Measurements from ENCODE around the gene MAPK8IP3. TPM values are rescaled to one million over a fixed set of nuclear protein-coding genes. Genes with fewer than 3 reads are reported as not detected.

The MAPK8IP3 gene
- polyA plus RNA-seq, 2 donors: 21.6 to 73.8 TPM

DNA sequence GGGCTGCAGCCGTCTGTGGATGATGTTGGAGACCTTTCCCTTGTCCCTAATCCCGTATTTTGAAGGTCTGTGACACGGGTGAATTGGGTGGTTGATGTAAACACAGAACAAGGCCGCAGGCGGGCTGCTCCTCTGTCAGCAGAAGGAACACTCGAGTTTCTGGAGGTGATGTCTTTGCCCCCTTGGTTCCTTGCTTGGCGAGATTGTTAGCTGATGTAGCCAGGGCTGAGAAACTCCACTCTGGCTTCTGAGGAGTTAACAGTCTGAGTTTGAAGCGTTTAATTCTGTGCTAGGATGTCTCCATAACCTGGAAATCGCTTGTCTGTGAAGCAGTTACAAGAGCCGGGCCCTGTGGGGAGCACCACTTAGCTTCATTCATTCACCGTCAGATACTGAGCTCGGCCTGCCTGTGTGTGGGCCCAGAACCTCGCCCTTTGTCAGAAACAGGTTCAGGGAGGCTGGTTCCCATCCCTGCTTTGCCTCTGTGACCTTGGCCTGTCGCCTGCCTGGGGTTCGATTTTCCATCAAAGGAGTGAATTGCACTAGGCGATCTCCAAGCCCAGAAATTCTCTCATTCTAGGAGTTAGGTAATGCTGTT is 1.3 kb downstream of the MAPK8IP3 start:
- H3K4me1 ChIP-seq (ENCODE audit: control insufficient read depth in 2 of 2, insufficient read depth in 2 of 2, low read length in 1 of 2): peaks cover 3 to 8% of the 10 kb centered on the region in 2 donors
- H3K9me3 ChIP-seq (ENCODE audit: control insufficient read depth in 2 of 2, insufficient read depth in 1 of 2, low read depth in 1 of 2, low read length in 1 of 2): no peaks in the 10 kb centered on the region
- 13 to 15% methylated on average over 16 of the region's 16 CpGs for WGBS, 2 donors
- H3K27ac ChIP-seq (ENCODE audit: low read depth in 2 of 2, low read length in 1 of 2): peak overlapping the region; percentile 82 to 88
- no peaks in the 10 kb centered on the region for H3K27me3 ChIP-seq (ENCODE audit: control insufficient read depth in 1 of 2, insufficient read depth in 2 of 2, low read length in 2 of 2)
- H3K36me3 ChIP-seq (ENCODE audit: control insufficient read depth in 2 of 2, insufficient read depth in 2 of 2, low read length in 1 of 2): peaks cover 0 to 3% of the 10 kb centered on the region in 2 donors
- peak overlapping the region; percentile 33 to 71 for H3K4me3 ChIP-seq (ENCODE audit: low read depth in 1 of 2, low read length in 2 of 2)

GRCh38 chr16:1708083-1708767 is 2.2 kb downstream of the MAPK8IP3 start:
- Histone ChIP-seq H3K4me1 (ENCODE audit: control insufficient read depth in 2 of 2, insufficient read depth in 2 of 2, low read length in 1 of 2) (peaks cover 6% of the 10 kb centered on the region in 2 donors), H3K4me3 (ENCODE audit: low read depth in 1 of 2, low read length in 2 of 2) (no peak overlapping the region), H3K27ac (ENCODE audit: low read depth in 2 of 2, low read length in 1 of 2) (no peak overlapping the region), H3K36me3 (ENCODE audit: control insufficient read depth in 2 of 2, insufficient read depth in 2 of 2, low read length in 1 of 2) (peaks cover 0 to 1% of the 10 kb centered on the region in 2 donors), H3K27me3 (ENCODE audit: control insufficient read depth in 1 of 2, insufficient read depth in 2 of 2, low read length in 2 of 2) (no peaks in the 10 kb centered on the region), H3K9me3 (ENCODE audit: control insufficient read depth in 2 of 2, insufficient read depth in 1 of 2, low read depth in 1 of 2, low read length in 1 of 2) (no peaks in the 10 kb centered on the region)
- 84 to 90% methylated on average over 18 of the region's 18 CpGs for WGBS, 2 donors

- Histone ChIP-seq H3K27ac (ENCODE audit: low read depth in 2 of 2, low read length in 1 of 2) (no peak overlapping the region), H3K27me3 (ENCODE audit: control insufficient read depth in 1 of 2, insufficient read depth in 2 of 2, low read length in 2 of 2) (no peaks in the 10 kb centered on the region), H3K4me3 (ENCODE audit: low read depth in 1 of 2, low read length in 2 of 2) (no peak overlapping the region), H3K36me3 (ENCODE audit: control insufficient read depth in 2 of 2, insufficient read depth in 2 of 2, low read length in 1 of 2) (peaks cover 0 to 1% of the 10 kb centered on the region in 2 donors), H3K9me3 (ENCODE audit: control insufficient read depth in 2 of 2, insufficient read depth in 1 of 2, low read depth in 1 of 2, low read length in 1 of 2) (no peaks in the 10 kb centered on the region), H3K4me1 (ENCODE audit: control insufficient read depth in 2 of 2, insufficient read depth in 2 of 2, low read length in 1 of 2) (peaks cover 6 to 7% of the 10 kb centered on the region in 2 donors)
- WGBS, 2 donors: 76 to 82% methylated on average over 13 of the region's 13 CpGs
These were observed 2.8 kb downstream of the MAPK8IP3 start for GRCh38 chr16:1708768-1709180.

GRCh38 chr16:1709356-1709755 is 3.4 kb downstream of the MAPK8IP3 start:
- Histone ChIP-seq H3K9me3 (ENCODE audit: control insufficient read depth in 2 of 2, insufficient read depth in 1 of 2, low read depth in 1 of 2, low read length in 1 of 2) (no peaks in the 10 kb centered on the region), H3K27me3 (ENCODE audit: control insufficient read depth in 1 of 2, insufficient read depth in 2 of 2, low read length in 2 of 2) (no peaks in the 10 kb centered on the region), H3K4me1 (ENCODE audit: control insufficient read depth in 2 of 2, insufficient read depth in 2 of 2, low read length in 1 of 2) (peaks cover 9 to 11% of the 10 kb centered on the region in 2 donors), H3K36me3 (ENCODE audit: control insufficient read depth in 2 of 2, insufficient read depth in 2 of 2, low read length in 1 of 2) (peaks cover 0 to 1% of the 10 kb centered on the region in 2 donors), H3K27ac (ENCODE audit: low read depth in 2 of 2, low read length in 1 of 2) (no peak overlapping the region), H3K4me3 (ENCODE audit: low read depth in 1 of 2, low read length in 2 of 2) (no peak overlapping the region)
- WGBS, 2 donors: 87 to 92% methylated on average over 15 of the region's 15 CpGs

DNA sequence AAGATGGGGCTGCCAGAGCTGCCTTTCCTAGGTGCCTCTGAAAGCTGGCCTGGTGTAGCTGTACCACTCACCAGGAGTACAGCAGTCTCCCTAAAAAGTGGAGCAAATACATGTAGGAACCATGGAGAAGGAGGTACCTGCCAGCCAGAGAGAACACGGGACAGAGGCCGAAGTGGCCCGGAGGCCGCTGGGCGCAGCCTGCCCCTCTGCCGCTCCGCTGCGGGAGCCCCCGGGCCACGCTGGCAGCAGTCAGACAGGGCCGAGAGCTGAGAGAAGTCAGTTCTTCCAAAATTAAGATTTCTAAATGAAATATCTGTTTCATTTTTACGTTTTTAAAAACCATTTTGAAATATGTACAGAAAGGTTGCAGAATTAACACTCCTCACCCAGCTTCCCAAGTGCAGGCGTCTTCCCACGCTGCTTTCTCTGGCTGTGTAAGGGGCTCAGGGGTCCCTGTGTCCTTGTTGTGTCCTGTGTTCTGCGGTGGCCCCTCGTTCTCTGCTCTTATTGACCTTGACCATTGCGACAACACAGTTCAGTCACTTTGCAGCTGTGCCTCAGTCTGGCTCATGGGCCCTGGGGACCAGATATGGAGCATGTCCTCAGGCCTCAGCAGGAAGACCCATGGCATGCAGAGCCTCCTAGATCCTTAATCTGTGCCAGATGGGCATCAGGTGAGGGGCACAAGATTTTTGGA is 5.0 kb downstream of the MAPK8IP3 start:
- Histone ChIP-seq H3K4me1 (ENCODE audit: control insufficient read depth in 2 of 2, insufficient read depth in 2 of 2, low read length in 1 of 2) (peaks cover 9 to 11% of the 10 kb centered on the region in 2 donors), H3K27me3 (ENCODE audit: control insufficient read depth in 1 of 2, insufficient read depth in 2 of 2, low read length in 2 of 2) (no peaks in the 10 kb centered on the region), H3K27ac (ENCODE audit: low read depth in 2 of 2, low read length in 1 of 2) (no peak overlapping the region), H3K36me3 (ENCODE audit: control insufficient read depth in 2 of 2, insufficient read depth in 2 of 2, low read length in 1 of 2) (peaks cover 0 to 1% of the 10 kb centered on the region in 2 donors), H3K4me3 (ENCODE audit: low read depth in 1 of 2, low read length in 2 of 2) (no peak overlapping the region), H3K9me3 (ENCODE audit: control insufficient read depth in 2 of 2, insufficient read depth in 1 of 2, low read depth in 1 of 2, low read length in 1 of 2) (no peaks in the 10 kb centered on the region)
- 88 to 92% methylated on average over 17 of the region's 17 CpGs for WGBS, 2 donors

GRCh38 chr16:1712791-1713261 is 6.8 kb downstream of the MAPK8IP3 start:
- Histone ChIP-seq H3K4me3 (ENCODE audit: low read depth in 1 of 2, low read length in 2 of 2) (no peak overlapping the region), H3K9me3 (ENCODE audit: control insufficient read depth in 2 of 2, insufficient read depth in 1 of 2, low read depth in 1 of 2, low read length in 1 of 2) (no peaks in the 10 kb centered on the region), H3K27ac (ENCODE audit: low read depth in 2 of 2, low read length in 1 of 2) (no peak overlapping the region), H3K27me3 (ENCODE audit: control insufficient read depth in 1 of 2, insufficient read depth in 2 of 2, low read length in 2 of 2) (no peaks in the 10 kb centered on the region), H3K4me1 (ENCODE audit: control insufficient read depth in 2 of 2, insufficient read depth in 2 of 2, low read length in 1 of 2) (peaks cover 9% of the 10 kb centered on the region in 2 donors), H3K36me3 (ENCODE audit: control insufficient read depth in 2 of 2, insufficient read depth in 2 of 2, low read length in 1 of 2) (no peaks in the 10 kb centered on the region)
- 75 to 77% methylated on average over 14 of the region's 14 CpGs for WGBS, 2 donors

DNA sequence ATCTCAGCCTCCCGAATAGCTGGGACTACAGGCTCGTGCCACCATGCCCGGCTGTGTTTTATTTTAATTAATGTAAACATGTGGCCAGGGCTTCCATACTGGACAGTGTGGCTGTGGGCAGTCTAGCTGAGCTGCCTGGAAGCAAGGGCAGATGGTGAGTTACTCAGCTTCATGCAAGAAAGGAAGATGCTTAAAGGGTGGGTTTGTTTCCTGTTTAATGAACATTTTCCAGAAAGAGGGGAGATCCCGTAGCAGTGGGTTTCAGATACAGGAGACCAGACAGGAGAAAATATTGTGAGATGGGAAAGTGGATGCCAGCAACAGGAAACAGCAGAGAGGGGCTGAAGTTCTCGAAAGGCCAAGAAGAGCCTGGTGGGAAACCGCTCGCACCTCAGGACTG is 7.3 kb downstream of the MAPK8IP3 start:
- no peaks in the 10 kb centered on the region for H3K27me3 ChIP-seq (ENCODE audit: control insufficient read depth in 1 of 2, insufficient read depth in 2 of 2, low read length in 2 of 2)
- no peaks in the 10 kb centered on the region for H3K36me3 ChIP-seq (ENCODE audit: control insufficient read depth in 2 of 2, insufficient read depth in 2 of 2, low read length in 1 of 2)
- H3K4me3 ChIP-seq (ENCODE audit: low read depth in 1 of 2, low read length in 2 of 2): no peak overlapping the region
- H3K9me3 ChIP-seq (ENCODE audit: control insufficient read depth in 2 of 2, insufficient read depth in 1 of 2, low read depth in 1 of 2, low read length in 1 of 2): no peaks in the 10 kb centered on the region
- H3K4me1 ChIP-seq (ENCODE audit: control insufficient read depth in 2 of 2, insufficient read depth in 2 of 2, low read length in 1 of 2): peaks cover 5 to 7% of the 10 kb centered on the region in 2 donors
- WGBS, 2 donors: 87 to 88% methylated on average over 7 of the region's 7 CpGs
- H3K27ac ChIP-seq (ENCODE audit: low read depth in 2 of 2, low read length in 1 of 2): no peak overlapping the region

- no peak overlapping the region for H3K27ac ChIP-seq (ENCODE audit: low read depth in 2 of 2, low read length in 1 of 2)
- H3K4me1 ChIP-seq (ENCODE audit: control insufficient read depth in 2 of 2, insufficient read depth in 2 of 2, low read length in 1 of 2): peaks cover 5 to 6% of the 10 kb centered on the region in 2 donors
- no peaks in the 10 kb centered on the region for H3K27me3 ChIP-seq (ENCODE audit: control insufficient read depth in 1 of 2, insufficient read depth in 2 of 2, low read length in 2 of 2)
- H3K36me3 ChIP-seq (ENCODE audit: control insufficient read depth in 2 of 2, insufficient read depth in 2 of 2, low read length in 1 of 2): no peaks in the 10 kb centered on the region
- 60 to 67% methylated on average over 14 of the region's 14 CpGs for WGBS, 2 donors
- no peak overlapping the region for H3K4me3 ChIP-seq (ENCODE audit: low read depth in 1 of 2, low read length in 2 of 2)
- H3K9me3 ChIP-seq (ENCODE audit: control insufficient read depth in 2 of 2, insufficient read depth in 1 of 2, low read depth in 1 of 2, low read length in 1 of 2): no peaks in the 10 kb centered on the region
These were observed 7.9 kb downstream of the MAPK8IP3 start for GRCh38 chr16:1713933-1714332.

GRCh38 chr16:1715220-1715619 is 9.2 kb downstream of the MAPK8IP3 start:
- H3K4me1 ChIP-seq (ENCODE audit: control insufficient read depth in 2 of 2, insufficient read depth in 2 of 2, low read length in 1 of 2): peaks cover 5 to 6% of the 10 kb centered on the region in 2 donors
- H3K4me3 ChIP-seq (ENCODE audit: low read depth in 1 of 2, low read length in 2 of 2): no peak overlapping the region
- H3K27me3 ChIP-seq (ENCODE audit: control insufficient read depth in 1 of 2, insufficient read depth in 2 of 2, low read length in 2 of 2): no peaks in the 10 kb centered on the region
- no peaks in the 10 kb centered on the region for H3K9me3 ChIP-seq (ENCODE audit: control insufficient read depth in 2 of 2, insufficient read depth in 1 of 2, low read depth in 1 of 2, low read length in 1 of 2)
- H3K36me3 ChIP-seq (ENCODE audit: control insufficient read depth in 2 of 2, insufficient read depth in 2 of 2, low read length in 1 of 2): no peaks in the 10 kb centered on the region
- H3K27ac ChIP-seq (ENCODE audit: low read depth in 2 of 2, low read length in 1 of 2): no peak overlapping the region
- WGBS, 2 donors: 90 to 94% methylated on average over 12 of the region's 12 CpGs

Data from esophagus (tissue), 2 donors.